DMS53 (cell line): ENCODE data around the gene CYP26B1.
"Not testable (repeated sequence)": the region's sequence is repeated elsewhere in the genome, so short reads cannot be mapped to it uniquely, and the experiment has no call there.

ENCODE experiments used
- DNase-seq: peaks from one replicate; lab custom pipeline; 2025; lab: John Stamatoyannopoulos, UW

CYP26B1 gene

DNA sequence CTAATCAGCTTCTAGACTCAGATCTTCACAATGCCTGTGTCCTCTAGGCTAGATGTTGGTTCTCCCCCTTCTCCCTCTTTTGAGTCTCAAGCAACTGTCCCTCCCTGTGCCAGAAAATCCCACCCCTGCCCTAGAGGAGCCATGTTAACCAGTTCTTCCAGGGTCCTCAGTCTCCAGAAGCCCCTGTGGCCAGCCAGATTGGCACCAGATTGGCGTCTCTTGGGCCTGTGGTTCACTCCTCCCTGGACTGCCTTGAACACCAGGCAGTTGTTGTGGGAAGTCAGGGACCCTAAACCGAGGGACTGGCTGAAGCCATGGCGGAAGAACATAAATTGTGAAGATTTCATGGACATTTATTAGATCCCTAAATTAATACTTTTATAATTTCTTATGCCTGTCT lies 36.6 kb downstream of the CYP26B1 start:
- no peak for DNase-seq

DNA sequence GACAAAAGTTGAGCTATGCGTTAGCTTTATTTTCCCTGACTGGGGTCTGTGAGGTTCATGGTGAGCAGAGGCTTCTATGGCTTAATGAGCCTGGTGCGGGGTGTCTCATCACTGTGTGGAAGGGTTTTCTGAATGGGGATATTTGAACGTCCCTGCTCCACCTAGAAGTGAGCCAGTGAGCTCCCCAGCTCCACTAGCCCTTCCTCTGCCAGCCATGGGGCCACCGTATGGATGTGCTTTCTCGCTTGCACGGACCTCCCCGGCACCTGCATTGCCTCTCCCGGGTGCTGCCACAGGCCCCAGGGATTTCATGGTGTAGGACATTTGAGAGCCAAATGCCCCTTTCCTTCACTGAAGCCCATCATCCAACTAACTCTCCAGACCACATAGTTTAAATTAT lies 37.8 kb downstream of the CYP26B1 start:
- DNase-seq, result no peak

DNA sequence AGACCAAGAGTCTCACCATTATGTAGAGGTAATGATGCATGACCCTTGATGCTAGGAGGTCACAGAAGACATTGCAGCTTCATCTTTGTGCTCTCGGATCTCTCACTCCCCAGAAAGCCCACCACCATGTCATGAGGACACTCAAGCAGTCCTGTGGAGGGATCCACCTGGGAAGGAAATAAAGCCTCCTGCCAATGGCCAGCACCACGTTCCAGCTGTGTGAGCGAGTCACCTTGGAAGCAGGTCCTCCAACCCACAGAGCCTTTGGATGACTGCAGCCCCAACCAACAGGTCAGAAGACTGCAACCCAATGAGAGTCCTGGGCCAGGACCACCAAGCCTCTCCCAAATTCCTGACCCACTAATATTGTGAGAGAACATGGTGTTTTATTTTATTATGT lies 38.4 kb downstream of the CYP26B1 start:
- peak; percentile 18 for DNase-seq

DNA sequence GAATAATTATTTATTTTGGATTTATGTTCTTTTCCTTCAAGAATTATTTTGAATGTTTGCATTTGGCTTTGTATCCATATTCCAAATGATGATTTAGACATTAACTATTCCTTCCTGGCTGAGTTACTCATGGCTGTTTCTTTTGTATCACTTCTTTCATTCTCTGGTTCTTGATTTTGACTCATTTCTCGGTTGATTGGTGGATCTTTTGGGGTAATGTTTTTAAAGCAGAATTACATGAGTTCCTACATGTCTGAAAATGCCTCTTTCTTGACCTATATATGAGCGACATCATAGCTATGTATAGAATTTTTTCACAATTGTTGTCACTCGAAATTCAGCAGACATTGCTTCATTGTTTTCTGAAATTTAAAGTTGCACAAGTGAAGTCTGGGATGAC lies 39.5 kb downstream of the CYP26B1 start:
- no peak for DNase-seq

DNA sequence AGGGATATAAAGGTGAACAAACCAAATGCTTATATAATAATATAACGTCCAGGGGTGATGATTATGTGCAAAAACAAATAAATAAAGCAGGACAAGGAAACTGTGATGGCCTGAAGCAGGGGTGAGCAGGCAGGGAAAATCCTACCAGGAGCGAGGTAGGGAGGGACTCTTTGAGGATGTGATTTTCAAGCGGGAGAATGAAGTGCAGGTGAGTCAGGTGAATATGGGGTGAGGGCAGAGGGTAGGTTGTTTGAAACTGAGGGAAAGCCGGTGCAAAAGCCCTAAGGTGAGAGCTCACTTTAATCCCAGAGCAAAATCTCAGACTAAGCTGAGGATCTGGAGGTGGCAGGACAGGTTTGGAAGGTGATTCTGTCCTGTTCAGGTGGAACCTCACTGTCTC lies 40.7 kb downstream of the CYP26B1 start:
- no peak for DNase-seq

DNA sequence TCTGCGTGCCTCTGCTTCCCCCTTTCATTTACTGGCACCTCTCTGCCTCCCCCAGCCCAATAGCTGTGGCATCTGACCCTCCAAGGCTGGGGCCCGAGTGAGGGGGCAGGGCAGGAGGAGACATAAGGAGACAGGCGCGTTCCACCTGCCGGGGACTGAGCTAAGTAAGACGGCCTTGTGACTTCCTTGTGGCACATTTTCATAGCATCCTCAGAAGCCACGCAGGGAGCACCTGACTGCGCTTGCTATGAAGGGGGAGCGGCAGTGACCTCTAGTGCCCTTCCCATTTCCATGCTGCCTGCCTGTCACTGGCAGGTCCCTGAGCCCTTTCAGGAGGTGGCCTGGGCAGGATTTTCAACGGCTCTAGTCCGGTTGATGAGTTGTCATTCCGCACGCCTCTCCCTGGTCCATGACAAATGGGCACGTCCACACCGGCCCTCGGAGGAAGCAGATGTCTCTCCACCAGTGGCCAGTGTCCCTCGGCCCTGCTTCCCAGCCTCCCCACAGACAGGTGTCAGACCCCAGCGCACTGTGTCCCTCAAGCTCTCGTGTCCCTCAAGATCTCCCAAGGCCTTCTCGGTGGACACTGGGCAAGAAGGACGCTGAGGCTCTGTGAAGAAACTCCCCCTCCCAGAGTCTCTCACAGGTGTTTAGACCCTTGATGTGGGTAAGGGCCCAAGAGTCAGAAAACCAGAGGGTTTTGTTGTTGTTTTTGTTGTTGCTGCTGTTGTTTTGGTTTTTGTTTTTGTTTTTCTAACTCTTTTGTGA lies 42.7 kb downstream of the CYP26B1 start:
- peak; percentile 68 for DNase-seq

DNA sequence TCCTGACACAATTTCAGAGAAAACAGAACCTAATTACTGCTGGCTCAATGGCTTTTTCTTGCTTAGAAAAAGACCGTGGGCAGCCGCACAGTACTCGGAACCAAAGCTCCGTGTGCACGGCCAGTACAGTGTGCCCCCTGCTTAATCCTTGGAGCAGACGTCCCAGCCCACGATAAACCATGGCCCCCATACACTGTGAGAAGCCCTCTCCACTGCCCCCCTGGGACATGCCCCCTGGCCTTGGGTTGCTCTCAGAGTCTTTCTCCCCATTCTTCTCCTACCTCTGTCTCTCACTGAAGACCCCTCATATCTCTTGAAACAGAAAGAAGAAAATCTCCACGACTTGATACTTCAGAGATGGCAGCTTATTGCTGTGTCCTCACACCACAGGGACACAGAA lies 44.0 kb downstream of the CYP26B1 start:
- no peak for DNase-seq

DNA sequence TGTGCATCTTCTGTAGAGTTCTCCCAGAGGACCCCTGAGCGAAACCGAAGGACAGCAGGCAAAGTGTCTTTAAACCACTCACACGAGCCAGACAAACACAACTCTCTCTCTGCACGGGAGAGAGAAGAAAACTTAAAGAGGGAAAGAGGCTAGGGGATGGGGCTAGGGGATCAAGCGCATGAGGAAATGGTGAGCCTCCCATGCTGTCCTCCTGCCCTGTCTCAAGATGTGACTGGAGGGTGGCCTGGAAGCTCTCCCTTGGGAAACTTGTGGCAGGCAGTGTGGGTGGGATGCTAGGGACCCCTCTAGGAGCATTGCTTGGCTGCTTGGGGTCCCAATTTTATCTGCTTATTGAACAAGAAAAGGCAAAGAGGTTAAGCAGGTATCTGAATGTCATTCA lies 44.5 kb downstream of the CYP26B1 start:
- DNase-seq, result no peak

DNA sequence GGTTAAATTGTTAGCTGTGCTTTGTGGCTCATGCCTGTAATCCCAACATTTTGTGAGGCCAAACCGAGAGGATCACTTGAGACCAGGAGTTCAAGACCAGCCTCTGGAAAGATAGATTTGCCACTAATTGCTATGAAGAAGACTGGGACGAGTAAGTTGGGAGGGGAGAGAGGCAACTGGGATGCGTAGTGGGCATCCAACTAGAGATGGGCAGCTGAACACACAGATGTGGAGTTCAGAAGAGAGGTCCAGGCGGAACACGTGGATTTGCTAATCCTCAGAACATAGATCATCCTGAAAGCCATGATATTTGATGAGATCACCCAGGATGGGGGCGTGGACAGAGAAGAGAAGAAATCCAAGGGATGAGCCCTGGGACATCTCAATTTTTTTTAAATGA lies 48.7 kb downstream of the CYP26B1 start:
- DNase-seq, result no peak

DNA sequence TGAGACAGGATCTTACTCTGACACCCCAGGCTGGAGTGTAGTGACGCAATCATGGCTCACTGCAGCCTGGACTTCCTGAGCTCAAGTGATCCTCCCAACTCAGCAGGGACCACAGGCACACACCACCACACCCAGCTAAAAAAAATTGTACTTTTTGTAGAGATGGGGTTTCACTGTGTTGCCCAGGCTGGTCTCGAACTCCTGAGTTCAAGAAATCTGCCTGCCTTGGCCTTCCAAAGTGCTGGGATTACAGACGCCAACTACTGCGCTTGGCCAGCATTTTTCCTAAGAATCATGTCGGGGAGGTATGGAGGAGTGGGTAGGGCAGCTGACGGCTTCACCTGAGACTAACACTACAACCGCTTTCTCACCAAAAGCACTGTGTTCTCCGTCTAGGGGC lies 50.4 kb downstream of the CYP26B1 start:
- no peak for DNase-seq

DNA sequence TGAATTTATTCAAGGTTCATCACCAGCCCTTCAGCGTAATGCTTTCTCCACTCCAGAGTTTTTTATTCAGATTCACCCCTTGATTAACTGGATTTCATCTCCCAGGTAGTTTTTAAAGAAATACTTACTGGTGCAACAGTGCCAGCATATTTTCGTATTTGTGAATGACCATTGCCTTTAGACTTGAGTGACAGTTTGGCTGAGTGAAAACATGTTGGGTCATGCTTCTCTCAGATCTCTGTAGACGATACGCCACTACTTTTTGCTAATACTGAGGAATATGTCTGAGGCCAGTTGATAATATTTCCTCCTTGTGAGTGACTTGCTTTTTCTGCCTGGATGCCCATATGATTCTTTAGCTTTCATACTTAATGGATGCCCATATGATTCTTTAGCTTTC lies 51.5 kb downstream of the CYP26B1 start:
- no peak for DNase-seq

DNA sequence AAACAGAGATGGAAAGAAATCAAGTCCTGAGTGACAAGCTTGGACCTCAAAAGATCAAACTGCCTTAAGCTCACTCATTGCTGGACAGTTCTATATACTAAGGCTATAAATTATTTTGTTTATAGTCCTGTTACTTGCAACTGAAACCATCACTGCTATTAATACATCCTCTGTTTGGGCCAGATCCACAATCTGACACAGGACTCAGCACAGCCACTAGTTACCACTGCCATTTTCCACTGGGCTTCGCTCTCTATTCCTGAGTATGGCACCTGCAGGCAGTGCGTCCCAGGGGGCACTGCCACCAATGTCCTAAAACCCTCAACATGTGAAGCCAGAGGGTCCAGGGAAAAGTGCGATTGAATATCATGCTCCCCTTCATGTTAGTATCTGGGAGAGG lies 52.3 kb downstream of the CYP26B1 start:
- no peak for DNase-seq

DNA sequence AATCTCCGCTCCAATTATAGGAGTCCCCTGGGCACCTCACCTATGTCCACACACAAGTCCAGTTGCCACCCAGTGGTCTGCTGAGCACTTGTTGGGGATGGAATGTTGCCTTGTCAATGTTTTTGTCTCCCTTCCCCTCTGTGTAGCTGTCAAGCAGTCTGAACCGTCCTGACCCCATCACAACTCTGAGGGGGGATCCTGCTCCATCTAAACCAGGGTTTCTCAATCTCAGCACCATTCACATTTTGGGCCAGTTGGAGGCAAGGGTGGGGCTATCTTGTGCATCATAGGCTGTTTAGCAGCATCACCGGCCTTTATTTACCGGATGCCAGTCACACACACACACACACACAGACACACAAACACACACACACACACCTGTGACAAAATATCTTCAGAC lies 53.0 kb downstream of the CYP26B1 start:
- no peak for DNase-seq

DNA sequence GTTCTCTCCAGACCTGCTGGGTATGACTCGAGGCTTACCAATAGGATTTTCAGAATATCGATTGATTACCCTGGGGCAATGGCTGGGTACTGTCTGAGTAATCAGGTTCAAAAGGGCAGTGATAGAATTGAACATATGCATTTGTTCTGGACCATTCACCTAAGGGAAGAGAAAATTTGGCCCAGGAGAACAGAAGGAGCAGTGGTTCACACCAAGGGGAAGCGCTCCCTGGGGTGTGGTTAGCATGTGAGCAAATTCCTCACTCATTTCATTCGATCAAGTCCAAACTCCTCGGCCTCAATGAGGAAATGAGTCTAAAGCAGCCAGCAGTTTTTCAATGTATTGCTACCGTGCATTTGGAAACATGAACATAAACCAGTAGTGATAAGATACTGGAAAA lies 55.6 kb downstream of the CYP26B1 start:
- DNase-seq, result no peak

DNA sequence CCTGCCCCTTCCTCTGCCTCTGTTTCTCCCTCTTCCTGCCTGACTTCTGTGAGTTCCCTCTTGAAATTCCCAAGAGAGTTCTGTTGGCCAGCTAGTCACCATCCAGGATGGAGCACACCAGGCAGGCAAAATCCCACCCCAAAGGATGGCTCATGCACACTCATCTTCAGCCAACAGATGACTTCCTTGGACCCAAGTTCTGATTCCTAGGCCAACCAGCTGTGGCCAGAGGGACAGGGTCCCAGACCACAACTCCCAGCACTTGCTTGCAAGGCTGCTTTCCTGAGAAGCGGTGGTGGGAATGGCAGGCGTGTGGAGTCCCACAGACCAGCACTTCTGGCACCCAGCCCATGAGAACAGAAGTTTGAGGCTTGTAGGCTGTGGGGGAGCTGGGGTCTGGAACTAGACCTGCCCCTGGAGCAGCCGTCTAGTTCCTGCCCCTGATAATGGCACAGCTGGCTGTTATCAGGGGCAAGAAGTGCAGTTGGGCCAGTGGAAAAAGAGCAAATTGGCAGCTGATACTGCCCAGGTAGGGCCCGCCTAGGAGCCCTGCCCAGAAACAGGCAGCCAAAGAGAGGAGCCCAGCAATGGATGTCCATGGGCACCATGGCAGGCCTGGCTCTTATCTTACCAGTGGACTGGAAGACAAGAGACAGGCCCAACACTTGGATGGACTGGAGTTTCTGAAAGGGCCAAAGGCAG lies 56.7 kb downstream of the CYP26B1 start:
- DNase-seq, result no peak

DNA sequence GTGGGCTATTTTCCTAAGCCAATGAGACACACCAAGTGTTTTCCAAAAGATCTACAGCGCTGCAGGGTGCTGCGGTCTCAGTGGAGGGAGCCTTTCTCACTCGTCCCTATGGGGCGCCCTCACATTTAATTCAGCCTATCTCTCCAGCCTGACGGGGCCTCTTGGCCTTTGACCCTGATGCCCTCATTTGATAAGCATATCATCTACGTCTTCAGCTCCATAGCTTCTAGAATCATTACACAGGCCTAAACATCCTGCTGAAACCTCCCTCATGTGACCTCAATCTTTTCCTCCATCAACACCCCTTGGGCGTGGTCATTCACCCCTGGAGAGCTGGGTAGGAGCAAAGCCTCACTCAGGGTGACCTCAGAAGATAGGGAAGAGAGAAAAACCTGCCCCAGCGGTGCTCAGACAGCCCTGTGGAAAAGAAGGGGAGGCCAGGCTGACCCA lies 57.4 kb downstream of the CYP26B1 start:
- no peak for DNase-seq

DNA sequence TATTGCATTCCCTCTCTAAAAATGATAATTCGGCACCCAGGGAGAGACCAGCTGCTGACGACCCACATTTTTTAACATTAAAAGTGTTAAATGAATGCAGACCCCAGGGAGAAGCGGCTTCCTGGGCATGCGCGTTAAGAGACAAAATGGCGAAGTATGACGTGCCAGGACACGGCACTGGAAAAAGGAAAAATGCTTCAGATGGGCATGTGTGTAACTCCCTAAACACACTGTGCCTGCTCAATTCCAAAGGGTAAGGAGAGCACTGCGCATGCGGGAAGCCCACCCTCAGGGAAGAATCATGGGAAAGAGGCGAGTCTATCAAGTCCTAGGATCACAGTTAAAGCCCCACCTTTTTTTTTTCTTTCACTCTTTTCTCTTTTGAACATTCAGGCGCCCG lies 58.1 kb downstream of the CYP26B1 start:
- no peak for DNase-seq

DNA sequence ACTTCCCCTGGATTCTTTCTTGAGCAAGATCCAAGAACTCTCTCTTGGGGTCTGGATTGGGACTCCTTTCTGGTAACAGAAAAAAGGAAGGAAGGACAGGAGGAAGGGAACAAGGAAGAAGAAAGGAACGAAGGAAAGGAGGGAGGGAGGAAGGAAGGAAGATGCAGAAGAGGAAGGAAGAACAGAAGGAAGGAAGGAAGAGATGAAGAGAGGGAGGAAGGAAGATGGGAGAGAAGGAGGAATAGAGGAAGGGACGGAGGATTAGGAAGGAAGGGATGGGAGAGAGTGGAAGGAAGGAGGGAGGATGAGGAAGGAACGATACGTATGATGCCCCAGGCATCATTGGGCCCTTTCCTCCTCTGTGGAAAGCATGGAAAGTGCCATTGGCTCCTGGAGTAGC lies 58.6 kb downstream of the CYP26B1 start:
- DNase-seq, result no peak

DNA sequence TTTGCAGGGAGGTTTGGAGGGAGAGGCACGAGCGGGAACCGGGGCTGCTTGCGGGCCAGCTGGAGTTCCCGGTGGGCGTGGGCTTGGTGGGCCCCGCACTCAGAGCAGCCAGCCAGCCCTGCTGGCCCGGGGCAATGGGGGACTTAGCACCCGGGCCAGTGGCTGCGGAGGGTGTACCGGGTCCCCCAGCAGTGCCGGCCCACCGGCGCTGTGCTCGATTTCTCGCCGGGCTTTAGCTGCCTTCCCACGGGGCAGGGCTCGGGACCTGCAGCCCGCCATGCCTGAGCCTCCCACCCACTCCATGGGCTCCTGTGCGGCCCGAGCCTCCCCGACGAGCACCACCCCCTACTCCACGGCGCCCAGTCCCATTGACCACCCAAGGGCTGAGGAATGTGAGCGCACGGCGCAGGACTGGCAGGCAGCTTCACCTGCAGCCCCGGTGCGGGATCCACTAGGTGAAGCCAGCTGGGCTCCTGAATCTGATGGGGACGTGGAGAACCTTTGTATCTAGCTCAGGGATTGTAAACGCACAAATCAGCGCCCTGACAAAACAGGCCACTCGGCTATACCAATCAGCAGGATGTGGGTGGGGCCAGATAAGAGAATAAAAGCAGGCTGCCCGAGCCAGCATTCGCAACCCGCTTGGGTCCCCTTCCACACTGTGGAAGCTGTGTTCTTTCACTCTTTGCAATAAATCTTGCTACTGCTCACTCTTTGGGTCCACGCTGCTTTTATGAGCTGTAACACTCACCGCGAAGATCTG lies 60.6 kb downstream of the CYP26B1 start:
- not testable (repeated sequence) for DNase-seq

DNA sequence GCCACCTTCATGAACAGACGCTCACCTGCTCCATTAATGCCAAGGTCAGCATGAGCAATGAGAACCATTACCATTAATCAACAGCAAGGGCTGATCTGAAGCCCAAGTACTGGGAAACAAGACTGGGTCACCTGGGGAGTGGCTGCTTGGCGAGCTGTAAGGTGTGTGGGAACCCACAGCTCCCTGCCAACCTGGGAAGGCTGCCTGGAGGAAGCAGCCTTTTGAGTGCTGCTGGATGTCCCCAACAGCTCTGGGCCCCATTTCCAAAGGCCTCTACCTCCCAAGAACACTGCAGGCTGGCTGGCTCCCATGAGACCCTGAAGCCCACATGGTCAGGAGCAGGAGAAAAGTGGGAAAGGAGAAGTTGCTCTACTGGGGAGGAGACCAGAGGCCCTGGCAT lies 62.1 kb downstream of the CYP26B1 start:
- no peak for DNase-seq

DNA sequence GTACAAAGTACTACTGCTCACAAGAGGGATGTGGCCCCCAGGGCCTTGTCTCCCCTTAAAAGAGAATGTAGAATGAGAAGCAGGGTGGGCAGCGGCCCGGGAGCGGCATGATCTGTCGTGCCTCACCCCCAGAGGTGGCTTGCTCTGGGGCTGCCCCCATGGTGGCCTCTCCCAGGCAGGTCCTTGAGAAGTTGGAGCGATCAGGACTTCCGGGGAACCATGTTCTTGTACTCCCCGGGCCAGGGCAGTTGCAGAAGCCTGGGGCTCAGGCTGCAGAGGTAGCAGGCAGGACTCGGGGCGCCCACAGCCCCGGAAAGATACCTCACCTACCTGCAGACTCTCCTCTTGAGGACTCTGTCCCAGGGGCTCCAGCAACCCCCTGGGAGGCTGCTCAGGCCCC lies 62.6 kb downstream of the CYP26B1 start:
- no peak for DNase-seq

DNA sequence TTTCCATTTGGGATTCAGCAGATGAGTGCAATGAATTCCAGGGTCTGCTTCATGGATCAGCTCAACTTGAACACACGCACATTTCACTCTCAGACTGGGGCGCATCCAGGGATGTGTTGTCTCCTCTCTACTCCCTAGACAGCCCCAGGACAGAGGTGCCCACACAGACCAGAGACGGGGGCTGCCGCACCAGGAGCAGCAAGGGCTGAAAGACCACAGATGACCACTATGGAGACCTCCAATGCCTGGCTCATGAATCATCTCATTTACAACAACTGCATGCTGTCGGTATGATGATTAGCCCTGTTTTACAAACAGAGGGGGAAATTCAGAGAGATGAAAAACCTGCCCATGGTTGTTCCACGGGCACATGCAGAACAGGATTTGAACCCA lies 63.1 kb downstream of the CYP26B1 start:
- DNase-seq, result no peak
